T-helper 9 cell (primary cell): ENCODE results near the gene PGGHG.
"Not testable (repeated sequence)": the region's sequence is repeated elsewhere in the genome, so short reads cannot be mapped to it uniquely, and the experiment has no call there.

Source experiments
- DNase-seq: peaks from one replicate; pipeline ENCODE4 v3.0.0-alpha.2; 2020

The PGGHG gene

DNA sequence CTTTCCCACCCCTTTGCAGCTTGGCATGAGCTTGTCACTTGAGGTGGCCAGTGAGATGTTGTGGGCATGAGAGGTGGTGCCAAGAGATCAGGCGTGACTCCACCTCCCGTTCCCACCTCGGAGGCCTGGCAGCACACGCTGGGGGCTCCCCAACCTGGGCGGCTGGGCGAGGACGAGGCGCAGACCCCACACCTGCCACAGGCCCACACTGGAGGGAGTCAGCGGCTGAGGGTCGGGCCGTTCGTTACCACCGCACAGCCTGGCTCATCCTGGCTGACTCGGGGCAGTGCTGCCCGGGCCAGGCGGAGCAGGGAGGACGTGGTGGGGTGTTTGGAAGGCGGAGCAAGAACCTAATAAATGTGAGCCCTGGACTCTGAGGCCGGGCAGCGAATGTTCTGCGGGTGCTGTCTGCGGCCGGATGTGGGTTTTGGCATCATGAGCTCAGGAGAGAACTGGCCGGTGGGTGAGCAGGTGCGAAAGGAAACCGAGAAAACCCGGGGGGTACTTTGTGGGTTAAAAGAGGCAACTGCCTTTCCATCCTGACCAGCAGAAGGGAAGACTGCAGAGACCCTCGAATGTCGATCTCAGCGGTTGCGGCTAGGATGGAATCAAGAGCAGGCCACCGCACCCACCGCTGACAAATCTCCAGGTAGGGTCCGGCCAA, 41.9 kb downstream of the PGGHG start:
- no peak for DNase-seq

DNA sequence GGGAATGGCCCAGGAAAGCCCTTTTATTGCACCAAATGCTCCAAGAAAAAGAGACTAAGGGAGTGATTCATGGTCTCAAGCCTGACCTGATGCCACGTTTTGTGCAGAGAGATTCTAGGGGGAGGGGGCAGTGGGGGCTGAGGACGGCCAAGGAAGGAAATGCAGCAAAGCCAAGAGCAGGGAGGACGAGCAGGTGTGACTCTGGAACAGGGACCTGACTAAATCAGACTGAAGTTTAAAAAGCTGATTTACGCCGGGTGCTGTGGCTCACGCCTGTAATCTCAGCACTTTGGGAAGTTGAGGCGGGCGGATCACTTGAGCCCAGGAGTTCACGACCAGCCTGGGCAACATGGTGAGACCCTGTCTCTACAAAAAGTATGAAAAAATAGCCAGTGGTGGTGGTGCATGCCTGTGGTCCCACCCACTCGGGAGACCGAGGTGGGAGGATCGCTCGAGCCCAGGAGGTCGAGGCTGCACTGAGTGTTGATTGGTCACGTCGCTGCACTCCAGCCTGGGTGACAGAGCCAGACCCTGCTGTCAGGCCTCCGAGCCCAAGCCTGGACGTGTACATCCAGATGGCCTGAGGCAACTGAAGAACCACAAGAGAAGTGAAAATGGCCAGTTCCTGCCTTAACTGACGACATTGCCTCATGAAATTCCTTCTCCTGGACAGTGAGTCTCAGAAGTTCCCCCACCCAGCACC, 42.6 kb downstream of the PGGHG start:
- no peak for DNase-seq

DNA sequence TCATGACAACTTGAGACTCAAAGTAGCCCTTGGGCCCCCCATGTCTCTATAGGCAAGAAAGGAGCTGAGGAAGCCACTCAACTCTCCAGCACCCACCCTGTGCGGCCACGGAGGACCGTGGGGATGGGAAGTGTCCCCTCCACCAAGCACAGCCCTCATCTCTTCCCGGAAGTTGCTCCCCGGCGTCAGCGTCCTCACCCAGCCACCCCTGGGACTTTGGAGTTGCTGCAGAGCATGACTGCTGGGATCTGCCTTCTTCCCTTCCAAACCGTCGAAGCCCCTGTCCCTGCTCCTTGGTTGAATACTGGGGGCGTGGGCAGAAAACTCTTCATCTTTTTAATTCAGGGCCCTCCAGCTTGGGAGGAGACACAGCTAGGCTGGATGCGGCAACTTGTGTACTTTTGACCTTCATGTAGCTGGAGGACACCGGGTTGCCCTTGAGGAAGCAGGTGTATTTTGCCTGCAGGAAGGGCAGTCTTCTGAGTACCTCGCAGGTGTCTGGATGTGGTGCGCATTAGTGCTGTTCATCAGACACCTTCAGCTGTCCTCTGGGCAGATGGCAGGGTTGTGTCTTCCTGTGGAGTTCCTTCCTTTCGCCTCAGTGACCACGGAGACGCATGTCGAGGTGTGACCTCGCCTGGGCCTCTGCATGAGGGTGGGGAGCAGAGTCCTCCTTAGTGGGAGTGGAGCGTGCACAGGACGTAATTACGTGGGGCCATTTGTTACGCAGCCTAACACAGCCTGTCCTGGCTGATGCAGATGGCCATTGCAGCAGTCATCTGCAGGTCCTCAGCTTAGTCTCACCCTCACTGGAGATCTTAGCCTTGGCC, 43.9 kb downstream of the PGGHG start:
- DNase-seq, result no peak

DNA sequence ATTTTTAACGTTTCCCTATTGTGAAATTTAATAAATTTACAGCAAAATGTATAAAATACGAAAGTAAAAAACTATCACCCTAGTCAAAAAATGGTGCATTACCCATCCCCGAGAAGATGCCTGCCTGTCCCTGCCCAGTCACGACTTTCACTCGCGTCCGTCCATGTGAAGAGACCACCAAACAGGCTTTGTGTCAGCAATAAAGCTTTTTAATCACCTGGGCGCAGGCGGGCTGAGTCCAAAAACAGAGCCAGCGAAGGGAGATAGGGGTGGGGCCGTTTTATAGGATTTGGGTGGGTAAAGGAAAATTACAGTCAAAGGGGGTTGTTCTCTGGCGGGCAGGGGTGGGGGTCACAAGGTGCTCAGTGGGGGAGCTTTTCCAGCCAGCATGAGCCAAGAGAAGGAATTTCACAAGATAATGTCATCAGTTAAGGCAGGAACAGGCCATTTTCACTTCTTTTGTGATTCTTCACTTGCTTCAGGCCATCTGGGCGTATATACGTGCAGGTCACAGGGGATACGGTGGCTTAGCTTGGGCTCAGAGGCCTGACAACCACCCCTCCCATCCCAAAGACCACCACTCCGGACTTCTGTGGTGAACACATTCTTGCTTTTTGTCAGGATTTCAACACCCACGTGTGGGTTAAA, 44.8 kb downstream of the PGGHG start:
- DNase-seq, result not testable (repeated sequence)

DNA sequence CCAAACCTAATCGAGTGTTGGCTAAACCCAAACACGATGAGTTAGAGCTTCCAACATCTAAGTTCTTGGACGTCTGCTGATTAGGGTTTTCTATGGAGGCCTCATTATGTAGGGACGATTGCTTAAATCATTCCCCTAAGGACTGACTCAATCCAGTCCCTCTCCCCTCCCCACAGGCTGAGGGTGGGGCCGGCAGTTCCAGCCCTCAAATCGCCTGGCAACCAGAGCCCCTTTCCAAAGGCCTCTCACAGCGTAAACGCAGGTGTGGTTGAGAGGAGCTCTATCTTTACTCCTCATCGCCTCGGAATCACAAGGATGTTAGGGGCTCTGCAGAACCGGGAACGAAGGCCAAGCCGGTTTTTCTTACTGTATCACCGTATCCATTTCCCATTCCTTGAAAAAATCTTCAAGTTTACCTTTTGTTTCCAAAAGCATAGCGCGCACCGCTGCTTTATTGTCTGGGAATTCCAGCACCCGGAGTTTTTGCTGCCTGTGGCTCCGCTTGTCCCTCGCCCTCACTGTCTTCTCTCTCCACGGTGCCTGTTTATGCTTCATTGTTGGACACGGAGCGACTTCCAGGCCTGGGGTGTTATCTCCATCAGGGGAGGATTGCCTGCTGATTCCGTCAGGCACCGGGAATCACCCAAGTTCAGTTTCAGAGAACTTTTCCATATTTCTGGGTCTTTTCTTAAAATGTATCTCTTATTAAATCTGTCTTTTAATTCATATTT, 45.5 kb downstream of the PGGHG start:
- DNase-seq, result no peak

DNA sequence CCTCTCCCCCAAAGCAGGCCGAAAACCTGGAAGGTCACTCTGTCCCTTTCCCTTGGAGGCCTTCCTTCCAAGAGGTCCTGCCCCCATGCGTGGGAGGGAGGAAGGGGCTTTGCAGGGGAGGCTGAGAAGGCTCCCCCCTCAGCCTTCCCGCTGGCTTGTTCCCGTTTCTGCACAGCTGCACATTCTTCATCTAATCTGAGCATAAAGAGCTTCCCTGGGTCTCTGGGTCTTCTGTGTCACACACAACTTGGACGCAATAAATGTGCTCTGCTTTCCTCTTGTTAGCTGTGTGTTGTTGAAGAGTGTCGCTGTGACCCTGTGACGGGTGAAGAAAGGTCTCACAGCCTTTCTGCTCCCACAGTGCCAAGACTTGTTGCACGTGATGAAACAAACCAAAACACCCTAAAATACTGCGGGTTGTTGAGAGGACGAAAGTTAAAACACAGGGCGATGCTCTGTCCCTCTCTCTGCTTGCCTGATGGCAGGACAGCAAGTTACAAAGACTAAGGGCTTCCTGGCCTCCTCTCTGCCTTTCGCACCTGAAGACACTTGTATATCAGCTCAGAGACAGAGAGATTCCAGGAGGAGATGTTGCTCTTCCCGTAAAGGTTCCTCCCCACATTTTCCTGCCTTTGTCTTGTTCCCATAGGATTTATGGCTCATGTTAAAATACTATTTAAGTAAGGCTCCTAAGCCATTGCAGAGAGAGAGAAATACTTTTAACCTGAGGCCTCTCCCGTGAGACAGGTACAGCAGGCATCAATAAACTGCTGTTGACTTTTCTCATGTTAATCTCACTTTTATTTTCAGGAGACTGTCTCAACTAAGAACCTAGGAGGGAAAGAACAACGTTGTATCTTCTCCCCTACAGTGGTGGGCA, 47.1 kb downstream of the PGGHG start:
- no peak for DNase-seq

DNA sequence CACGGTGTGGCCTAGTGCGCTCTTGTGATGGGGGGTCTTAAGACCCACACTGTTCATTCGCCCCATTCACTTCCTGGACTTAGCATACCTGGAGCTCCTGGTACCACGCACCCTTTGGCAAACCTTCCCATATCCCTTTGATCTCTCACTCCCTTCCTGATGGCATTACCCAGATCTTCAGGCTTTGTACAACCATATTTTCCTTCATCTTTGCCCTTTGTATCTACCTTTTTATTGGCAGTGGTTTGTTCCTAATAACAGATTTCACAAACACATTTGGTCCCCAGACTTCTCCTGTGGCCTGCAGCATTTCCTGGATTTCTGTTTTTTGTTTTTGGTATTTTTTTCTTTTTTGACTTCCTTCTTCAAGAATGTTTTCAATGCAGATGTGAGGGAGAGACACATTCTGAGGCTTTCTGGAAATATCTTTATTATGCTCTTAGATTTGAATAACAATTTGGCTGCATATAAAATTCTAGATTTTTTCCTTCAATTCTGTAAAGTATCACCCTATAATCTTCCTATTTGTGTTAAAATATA, 47.8 kb downstream of the PGGHG start:
- DNase-seq, result no peak

DNA sequence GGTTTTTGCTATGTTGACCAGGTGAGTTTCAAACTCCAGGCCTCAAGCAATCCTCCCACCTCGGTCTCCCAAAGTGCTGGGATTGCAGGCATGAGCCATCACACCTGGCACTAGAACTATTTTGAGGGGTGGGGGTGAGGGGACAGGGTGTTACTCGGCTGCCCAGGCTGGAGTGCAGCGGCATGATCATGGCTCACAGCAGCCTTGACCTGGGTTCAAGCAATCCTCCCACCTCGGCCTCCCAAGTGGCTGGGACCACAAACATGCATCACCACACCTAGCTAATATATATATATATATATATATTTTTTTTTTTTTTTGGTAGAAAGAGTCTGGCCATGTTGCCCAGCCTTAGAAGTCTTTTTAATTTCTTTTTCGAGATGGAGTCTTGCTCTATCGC, 48.8 kb downstream of the PGGHG start:
- DNase-seq, result no peak

DNA sequence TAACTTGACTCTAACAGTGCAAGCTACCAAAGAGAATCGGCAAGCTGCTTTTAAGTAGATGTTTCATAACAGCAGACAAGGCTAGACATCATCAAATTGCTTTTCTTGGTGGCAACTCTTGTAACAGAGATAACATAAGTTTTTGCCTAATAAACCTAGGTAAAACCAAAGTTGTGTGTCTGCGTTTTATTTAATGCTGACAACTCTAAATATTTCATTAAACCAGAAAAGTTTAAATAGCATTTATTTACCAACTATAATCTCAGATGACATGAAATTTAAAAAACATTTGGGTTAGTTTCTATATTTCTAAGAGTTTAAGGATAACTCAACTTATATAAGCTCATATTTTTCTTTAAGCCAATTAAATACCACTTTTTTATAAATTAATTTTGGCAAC, 51.0 kb downstream of the PGGHG start:
- no peak for DNase-seq

DNA sequence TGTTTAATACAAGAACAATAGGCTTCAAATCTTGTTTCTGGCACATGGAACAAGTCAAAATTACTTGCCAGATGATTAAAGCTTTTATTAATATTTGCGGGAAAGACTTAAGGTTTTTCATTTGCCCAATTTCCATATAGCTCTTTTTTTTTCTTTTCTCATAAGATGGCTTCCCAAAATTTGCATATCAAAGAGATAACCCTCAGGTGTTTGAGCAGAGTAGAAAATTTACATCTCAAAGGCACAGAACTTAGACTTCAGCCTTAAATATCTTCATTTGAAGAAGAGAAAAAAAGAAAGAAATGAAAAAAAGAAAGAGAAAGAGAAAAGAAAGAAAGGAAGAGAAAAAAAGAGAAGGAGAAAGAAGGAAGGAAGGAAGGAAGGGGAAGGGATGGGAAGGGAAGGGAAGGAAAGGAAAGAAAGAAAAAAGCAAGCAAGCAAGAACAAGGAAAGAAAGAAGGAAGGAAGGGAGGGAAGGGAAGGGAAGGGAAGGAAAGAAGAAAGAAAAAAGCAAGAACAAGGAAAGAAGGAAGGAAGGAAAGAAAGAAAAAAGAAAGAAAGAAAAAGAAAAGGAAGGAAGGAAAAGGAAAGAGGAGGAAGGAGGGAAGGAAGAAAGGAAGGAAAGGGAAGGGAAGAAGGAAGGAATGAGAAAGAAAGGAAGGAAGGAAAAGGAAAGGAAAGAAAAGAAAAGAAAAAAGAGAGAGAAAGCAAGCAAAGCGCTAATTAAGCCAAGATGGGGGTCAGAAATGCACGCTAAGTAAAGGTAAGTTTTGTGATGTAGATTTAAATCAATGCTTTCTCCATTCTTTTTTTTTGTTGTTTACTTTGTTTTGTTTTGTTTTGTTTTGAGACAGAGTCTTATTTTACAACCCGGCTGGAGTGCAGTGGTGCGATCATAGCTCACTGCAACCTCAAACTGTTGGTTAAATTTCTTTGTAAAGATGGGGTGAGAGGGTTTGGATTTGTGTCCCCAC, 51.9 kb downstream of the PGGHG start:
- DNase-seq, result no peak

DNA sequence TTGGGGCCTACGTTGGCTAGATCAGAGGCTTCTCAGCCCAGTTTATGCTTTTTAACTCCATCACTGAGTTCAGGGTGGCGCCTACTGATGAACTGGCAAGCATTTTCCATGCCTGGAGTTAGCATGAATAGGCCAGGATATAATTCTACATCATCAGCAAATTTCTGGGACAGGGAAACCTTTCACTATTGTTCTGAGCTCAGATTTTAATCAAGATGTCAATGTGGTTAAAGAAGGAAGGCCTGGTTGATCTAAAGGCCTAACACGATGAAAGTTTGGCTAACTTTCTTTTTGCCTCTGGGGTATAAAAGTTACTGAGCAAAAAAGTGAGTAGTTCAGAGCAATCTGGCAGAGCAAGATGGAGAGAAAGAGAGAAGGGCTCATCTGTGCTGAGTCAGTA, 53.4 kb downstream of the PGGHG start:
- DNase-seq, result no peak

DNA sequence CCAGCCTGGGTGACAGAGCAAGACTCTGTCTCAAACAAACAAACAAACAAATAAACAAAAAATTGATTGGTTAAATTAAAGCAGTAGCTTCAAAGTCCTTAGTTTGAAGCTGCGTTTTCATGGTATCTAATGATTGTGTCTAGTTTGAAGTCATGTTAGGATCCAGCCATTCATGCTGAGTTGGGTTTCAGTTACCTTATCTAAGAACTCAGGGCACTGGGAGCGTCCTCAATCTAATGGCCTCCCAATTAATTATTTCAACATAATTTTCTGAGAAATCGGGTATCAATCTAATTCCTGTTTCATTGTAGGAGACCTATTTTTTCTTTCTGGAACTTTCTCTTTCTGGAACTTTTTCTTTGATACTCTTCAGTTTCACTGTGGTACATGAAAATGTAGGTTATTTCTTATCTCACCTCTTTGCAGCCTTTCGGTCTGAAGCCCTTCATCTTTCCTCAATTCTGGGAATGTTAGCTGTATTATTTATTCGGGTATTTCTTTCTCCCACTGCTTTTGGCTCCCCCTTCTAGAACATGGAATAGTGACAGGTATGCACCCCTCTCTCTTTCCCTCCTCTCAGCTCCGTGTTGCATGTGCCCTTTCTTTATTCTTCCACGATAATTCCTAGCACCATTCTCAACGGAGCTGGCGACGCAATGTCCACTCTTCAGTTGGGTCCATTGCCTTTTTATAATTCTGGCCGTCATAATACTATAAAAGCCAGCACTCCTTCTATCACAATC, 56.1 kb downstream of the PGGHG start:
- no peak for DNase-seq
